ENCODE results near the gene TRIP10.

Gene TRIP10

GRCh38 chr19:6729573-6730152, 9.8 kb upstream of the TRIP10 start:
- no peak for DNase-seq

- DNase-seq: peak; percentile 43 to 65
Measured at GRCh38 chr19:6730153-6730804, 9.2 kb upstream of the TRIP10 start.

- DNase-seq: no peak
Measured at GRCh38 chr19:6730941-6731670, 8.4 kb upstream of the TRIP10 start.

- DNase-seq: no peak
Measured at GRCh38 chr19:6731822-6732221, 7.7 kb upstream of the TRIP10 start.

- no peak for DNase-seq
Measured at GRCh38 chr19:6732803-6733337, 6.6 kb upstream of the TRIP10 start.

GRCh38 chr19:6733338-6734095, 6.0 kb upstream of the TRIP10 start:
- DNase-seq: no peak

GRCh38 chr19:6734096-6734696, 5.3 kb upstream of the TRIP10 start:
- no peak for DNase-seq

- no peak for DNase-seq
Measured at GRCh38 chr19:6735181-6735911, 4.1 kb upstream of the TRIP10 start.

GRCh38 chr19:6736169-6736916, 3.1 kb upstream of the TRIP10 start:
- DNase-seq: peak; percentile 81 to 87

GRCh38 chr19:6736917-6737283, 2.6 kb upstream of the TRIP10 start:
- DNase-seq: no peak

- DNase-seq: peak; percentile 99 to 100
Measured at GRCh38 chr19:6737284-6737872, 2.1 kb upstream of the TRIP10 start, which contains the start of gene GPR108. GPR108 (minus strand) TSS chr19:6737580; CDS start chr19:6737576, 4 bp downstream.

- DNase-seq: peak; percentile 75 to 76
Measured at GRCh38 chr19:6737873-6738786, 1.4 kb upstream of the TRIP10 start.

GRCh38 chr19:6738787-6739389, 592 bp upstream of the TRIP10 start:
- DNase-seq: no peak

- DNase-seq: peak; percentile 67 to 86
Measured at GRCh38 chr19:6739883-6740588, 556 bp downstream of the TRIP10 start.

- peak in 1 of 2 donors; percentile 57 for DNase-seq
Measured at GRCh38 chr19:6740589-6741343, 1.3 kb downstream of the TRIP10 start.

- DNase-seq: no peak
Measured at GRCh38 chr19:6743066-6743465, 3.6 kb downstream of the TRIP10 start.

GRCh38 chr19:6743714-6744380, 4.4 kb downstream of the TRIP10 start:
- DNase-seq: no peak

Measured in inflammatory macrophage treated with lipopolysaccharide for 1 hour (primary cell).